Measurements from ENCODE around the gene PRKAA1.
A peak's percentile ranks its signal among the peaks of the same experiment; 100 is the strongest.
"Not testable (repeated sequence)": the region's sequence is repeated elsewhere in the genome, so short reads cannot be mapped to it uniquely, and the experiment has no call there.

The PRKAA1 gene

GRCh38 chr5:40826489-40827187 is 28.5 kb upstream of the PRKAA1 start:
- no peak overlapping the region for H3K27ac ChIP-seq (ENCODE audit: low read length)
- H3K79me2 ChIP-seq (ENCODE audit: insufficient read depth, low read length), result peaks cover 7% of the 10 kb centered on the region; the same call in 1 of the 2 replicates
- no peaks in the 10 kb centered on the region for H3K27me3 ChIP-seq (ENCODE audit: insufficient read depth, low read length, poor library complexity)
- H3K4me2 ChIP-seq (ENCODE audit: insufficient read depth, low read length), result no peak overlapping the region
- no peak for ATAC-seq (ENCODE audit: insufficient read depth, low read depth)
- H4K20me1 ChIP-seq (ENCODE audit: insufficient read depth, low read length), result peaks cover 5% of the 10 kb centered on the region
- H3K4me3 ChIP-seq (ENCODE audit: low read depth in 1 of 2, low read length in 2 of 2), result no peak overlapping the region
- peaks cover 46% of the 10 kb centered on the region for H3K36me3 ChIP-seq (ENCODE audit: insufficient read depth, low read length)
- no peak overlapping the region for H2AFZ ChIP-seq (ENCODE audit: low read depth, low read length)
- no peaks in the 10 kb centered on the region for H3K4me1 ChIP-seq (ENCODE audit: insufficient read depth, low read length)
- no peak for DNase-seq
- no peaks in the 10 kb centered on the region for H3K9me3 ChIP-seq (ENCODE audit: insufficient read depth, low read length, severe bottlenecking)
- no peak for TF ChIP-seq EZH2 (IDR thresholded peaks at IDR 0.05; ENCODE audit: borderline replicate concordance, low read depth, low read length, severe bottlenecking)
- TF ChIP-seq, protein P1, sequence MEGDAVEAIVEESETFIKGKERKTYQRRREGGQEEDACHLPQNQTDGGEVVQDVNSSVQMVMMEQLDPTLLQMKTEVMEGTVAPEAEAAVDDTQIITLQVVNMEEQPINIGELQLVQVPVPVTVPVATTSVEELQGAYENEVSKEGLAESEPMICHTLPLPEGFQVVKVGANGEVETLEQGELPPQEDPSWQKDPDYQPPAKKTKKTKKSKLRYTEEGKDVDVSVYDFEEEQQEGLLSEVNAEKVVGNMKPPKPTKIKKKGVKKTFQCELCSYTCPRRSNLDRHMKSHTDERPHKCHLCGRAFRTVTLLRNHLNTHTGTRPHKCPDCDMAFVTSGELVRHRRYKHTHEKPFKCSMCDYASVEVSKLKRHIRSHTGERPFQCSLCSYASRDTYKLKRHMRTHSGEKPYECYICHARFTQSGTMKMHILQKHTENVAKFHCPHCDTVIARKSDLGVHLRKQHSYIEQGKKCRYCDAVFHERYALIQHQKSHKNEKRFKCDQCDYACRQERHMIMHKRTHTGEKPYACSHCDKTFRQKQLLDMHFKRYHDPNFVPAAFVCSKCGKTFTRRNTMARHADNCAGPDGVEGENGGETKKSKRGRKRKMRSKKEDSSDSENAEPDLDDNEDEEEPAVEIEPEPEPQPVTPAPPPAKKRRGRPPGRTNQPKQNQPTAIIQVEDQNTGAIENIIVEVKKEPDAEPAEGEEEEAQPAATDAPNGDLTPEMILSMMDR (IDR thresholded peaks at IDR 0.05; ENCODE audit: borderline replicate concordance, extremely low read depth, low read length, poor library complexity, severe bottlenecking), result no peak
- no peak overlapping the region for H3K9ac ChIP-seq (ENCODE audit: low read depth, low read length)

DNA sequence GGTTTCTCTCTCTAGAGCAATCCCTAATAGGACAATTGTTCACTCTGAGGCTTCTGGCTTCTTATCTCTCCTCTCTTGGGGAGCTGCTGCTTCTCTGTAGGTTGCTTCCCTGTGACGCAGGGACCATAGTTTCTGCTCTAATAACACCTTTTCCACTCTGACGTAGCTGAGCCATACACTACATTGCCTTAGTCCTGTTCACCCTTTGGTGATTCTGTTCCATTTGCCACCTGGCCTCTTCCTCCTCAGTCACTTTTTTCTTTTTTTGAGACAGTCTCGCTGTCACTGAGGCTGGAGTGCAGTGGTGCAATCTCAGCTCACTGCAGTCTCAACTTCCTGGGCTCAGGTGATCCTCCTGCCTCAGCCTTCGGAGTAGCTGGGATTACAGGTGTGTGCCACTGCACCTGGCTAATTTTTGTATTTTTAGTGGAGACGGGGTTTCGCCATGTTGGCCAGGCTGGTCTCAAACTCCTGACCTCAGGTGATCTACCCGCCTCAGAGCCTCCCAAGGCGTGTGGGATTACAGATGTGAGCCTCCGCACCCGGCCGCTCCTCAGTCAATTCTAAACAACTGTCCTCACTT is 27.4 kb upstream of the PRKAA1 start:
- not testable (repeated sequence) for H4K20me1 ChIP-seq (ENCODE audit: insufficient read depth, low read length); H3K79me2 ChIP-seq (ENCODE audit: insufficient read depth, low read length); H2AFZ ChIP-seq (ENCODE audit: low read depth, low read length); DNase-seq; H3K9ac ChIP-seq (ENCODE audit: low read depth, low read length); H3K4me2 ChIP-seq (ENCODE audit: insufficient read depth, low read length); H3K27ac ChIP-seq (ENCODE audit: low read length); H3K27me3 ChIP-seq (ENCODE audit: insufficient read depth, low read length, poor library complexity); H3K9me3 ChIP-seq (ENCODE audit: insufficient read depth, low read length, severe bottlenecking); H3K4me3 ChIP-seq (ENCODE audit: low read depth in 1 of 2, low read length in 2 of 2); H3K4me1 ChIP-seq (ENCODE audit: insufficient read depth, low read length)
- peak; percentile 15; the same call in 1 of the 3 replicates for ATAC-seq (ENCODE audit: insufficient read depth, low read depth)
- peaks cover 35% of the 10 kb centered on the region; the same call in 1 of the 2 replicates for H3K36me3 ChIP-seq (ENCODE audit: insufficient read depth, low read length)

- no peak for ATAC-seq (ENCODE audit: insufficient read depth, low read depth)
- no peak overlapping the region for H3K9ac ChIP-seq (ENCODE audit: low read depth, low read length)
Measured at GRCh38 chr5:40823459-40823858, 25.3 kb upstream of the PRKAA1 start.

More at GRCh38 chr5:40823459-40823858, 25.3 kb upstream of the PRKAA1 start:
- Histone ChIP-seq H3K36me3 (ENCODE audit: insufficient read depth, low read length) (peaks cover 17% of the 10 kb centered on the region; the same call in 1 of the 2 replicates), H3K27me3 (ENCODE audit: insufficient read depth, low read length, poor library complexity) (no peaks in the 10 kb centered on the region), H3K9me3 (ENCODE audit: insufficient read depth, low read length, severe bottlenecking) (no peaks in the 10 kb centered on the region), H3K79me2 (ENCODE audit: insufficient read depth, low read length) (no peaks in the 10 kb centered on the region), H3K4me3 (ENCODE audit: low read depth in 1 of 2, low read length in 2 of 2) (no peak overlapping the region), H3K4me2 (ENCODE audit: insufficient read depth, low read length) (no peak overlapping the region), H3K27ac (ENCODE audit: low read length) (no peak overlapping the region), H2AFZ (ENCODE audit: low read depth, low read length) (no peak overlapping the region), H3K4me1 (ENCODE audit: insufficient read depth, low read length) (no peaks in the 10 kb centered on the region), H4K20me1 (ENCODE audit: insufficient read depth, low read length) (peaks cover 5% of the 10 kb centered on the region)
- TF ChIP-seq, protein P1 (IDR thresholded peaks at IDR 0.05; ENCODE audit: borderline replicate concordance, extremely low read depth, low read length, poor library complexity, severe bottlenecking), result no peak
- no peak for TF ChIP-seq EZH2 (IDR thresholded peaks at IDR 0.05; ENCODE audit: borderline replicate concordance, low read depth, low read length, severe bottlenecking)
- no peak for DNase-seq
